SK-MEL-5 (cell line): ENCODE results near the gene NUMA1. TPM values are rescaled to one million over a fixed set of nuclear protein-coding genes. Genes with fewer than 3 reads are reported as not detected.

Experiments
- DNase-seq: peaks from one replicate; pipeline ENCODE4 v3.0.0-alpha.2; 2016; ENCODE audit warnings: low read depth, low spot score
- in situ Hi-C: cut with HindIII; loops from 2 replicates; pipeline ENCODE4 v1.10.0; 2016; ENCODE audit warnings: low sequenced_read_pairs, high pct_unique_total_duplicates, low pct_unique_long_range_greater_than_20kb
- total RNA-seq: library from RNA; depleted of rRNA; stranded (reverse); fragments of >200 nt; shearing (Covaris generic); gene quantifications from 2 replicates; pipeline ENCODE4 v1.2.3, GENCODE V29; 2014

The NUMA1 gene
- total RNA-seq, 1 experiment from 2014 or later: 118 TPM

DNA sequence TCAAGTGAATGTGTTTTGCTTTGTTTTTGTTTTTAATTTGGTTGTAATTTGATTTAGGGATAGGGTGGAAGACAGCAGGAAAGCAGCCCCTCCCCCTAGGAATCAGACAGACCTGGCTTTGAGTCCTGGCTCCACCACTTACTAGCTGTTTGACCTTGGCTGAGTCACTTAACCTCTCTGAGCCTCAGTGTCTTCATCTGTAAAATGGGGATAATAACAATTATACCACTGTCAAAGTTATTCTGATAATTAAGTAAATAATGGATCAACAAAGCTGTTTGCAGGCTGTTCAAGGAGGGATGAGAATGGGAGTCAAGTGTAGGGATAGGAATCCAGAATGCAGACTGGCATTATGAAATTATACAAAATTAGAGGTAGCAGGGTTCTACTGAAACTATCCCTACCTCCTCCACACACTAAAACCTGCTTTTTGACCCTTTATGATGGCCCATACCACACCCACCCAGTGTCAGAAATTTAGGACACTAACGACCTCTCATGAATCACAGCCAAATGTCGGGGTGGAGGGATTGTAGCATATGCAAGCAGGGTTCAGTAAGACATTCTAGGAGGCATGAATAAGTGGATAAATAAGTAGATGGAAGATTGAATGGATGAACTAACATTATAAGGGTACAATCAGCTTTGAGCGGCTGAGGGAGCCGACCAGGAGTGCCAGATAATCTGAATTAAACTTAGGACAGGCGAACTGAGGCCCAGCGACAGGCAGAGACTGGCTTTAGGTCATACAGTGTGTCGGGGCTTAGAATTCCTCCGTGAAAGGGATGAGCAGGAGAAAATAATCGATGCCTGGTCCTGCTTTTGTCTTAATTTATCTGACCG lies 31.2 kb upstream of the NUMA1 start:
- DNase-seq: no peak
- in situ Hi-C loops: no loop called here

DNA sequence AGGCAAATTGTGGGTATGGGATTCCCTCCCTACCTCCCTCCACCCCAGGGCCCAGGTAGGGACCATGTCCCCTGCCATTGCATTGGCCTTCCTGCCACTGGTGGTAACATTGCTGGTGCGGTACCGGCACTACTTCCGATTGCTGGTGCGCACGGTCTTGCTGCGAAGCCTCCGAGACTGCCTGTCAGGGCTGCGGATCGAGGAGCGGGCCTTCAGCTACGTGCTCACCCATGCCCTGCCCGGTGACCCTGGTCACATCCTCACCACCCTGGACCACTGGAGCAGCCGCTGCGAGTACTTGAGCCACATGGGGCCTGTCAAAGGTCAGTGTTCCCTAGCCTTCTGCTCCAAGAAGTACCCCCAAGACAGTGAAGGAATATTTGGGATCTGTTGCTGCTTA lies 25.5 kb upstream of the NUMA1 start, which contains the start of gene TOMT:
TOMT (plus strand) TSS at position 37 of the 400 bp plus-strand sequence; CDS start at position 65, 28 bp downstream.
- no peak for DNase-seq
- in situ Hi-C loops: no loop called here

DNA sequence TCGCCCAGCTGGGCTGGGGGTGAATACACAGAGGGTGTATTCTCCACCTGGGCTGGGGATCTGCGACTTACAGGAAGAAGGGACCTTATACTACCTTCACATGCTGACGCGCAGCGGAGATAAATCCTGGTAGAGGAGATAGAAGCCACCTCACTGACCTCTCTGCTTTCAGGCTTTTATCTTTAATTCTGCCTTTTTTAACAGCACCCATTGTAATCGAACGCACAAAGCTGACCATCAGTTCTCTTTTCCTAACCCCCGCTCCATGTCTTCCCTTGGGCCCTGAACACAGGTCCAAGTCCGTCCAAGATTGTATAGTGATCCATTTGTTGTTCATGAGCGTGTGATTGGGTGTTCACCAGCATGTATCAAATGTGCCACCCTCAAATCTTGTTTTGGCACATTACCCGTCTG lies 23.4 kb upstream of the NUMA1 start:
- in situ Hi-C loops: loop anchor here (5.0 kb wide), 1 partner anchor 76 kb away; no protein-coding TSS in a partner anchor
- DNase-seq: no peak

- DNase-seq: peak; percentile 100
- in situ Hi-C loops: loop anchor here (5.0 kb wide), 1 partner anchor 76 kb away; no protein-coding TSS in a partner anchor
These were observed 22.8 kb upstream of the NUMA1 start, which contains the start of gene LAMTOR1 for GRCh38 chr11:72102946-72103753. Gene LAMTOR1, minus strand, starts transcription at chr11:72103297. Its CDS starts 73 bp downstream, at chr11:72103224.

DNA sequence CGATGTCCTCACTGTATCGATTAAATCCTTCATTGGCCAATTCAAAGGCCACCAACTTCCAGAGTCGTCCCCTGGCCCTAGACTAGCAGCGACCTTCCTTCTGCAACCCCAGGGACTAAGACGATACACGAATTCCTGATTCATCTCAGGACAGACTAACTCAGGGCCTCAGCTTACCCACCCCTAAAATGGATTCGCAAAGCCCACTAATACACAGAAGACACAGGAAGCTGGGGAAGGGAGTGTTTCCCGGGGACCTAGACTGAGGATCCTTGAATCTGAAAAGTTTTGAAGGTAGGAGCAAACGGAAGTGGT lies 22.2 kb upstream of the NUMA1 start:
- in situ Hi-C loops: loop anchor here (5.0 kb wide), 1 partner anchor 75 kb away; no protein-coding TSS in a partner anchor
- no peak for DNase-seq

DNA sequence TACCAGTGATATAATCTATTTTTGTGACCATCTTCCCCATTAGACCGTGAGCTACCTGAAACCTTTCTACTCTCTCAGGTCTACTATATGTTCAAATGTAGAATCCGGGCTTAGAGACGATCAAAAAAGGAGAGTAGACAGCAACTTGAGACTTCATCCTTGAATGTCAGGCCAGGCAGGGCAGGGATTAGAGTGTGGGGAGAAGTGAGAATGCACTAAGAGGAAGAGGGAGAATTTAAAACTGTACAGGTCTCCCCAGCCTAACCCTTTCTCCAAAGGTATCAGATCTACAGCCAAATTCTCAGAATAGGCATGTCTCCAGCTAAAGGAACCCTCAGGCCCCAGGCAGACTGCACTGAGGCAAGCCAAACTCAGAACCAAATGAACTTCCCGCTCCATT lies 21.8 kb upstream of the NUMA1 start:
- in situ Hi-C loops: loop anchor here (5.0 kb wide), 1 partner anchor 75 kb away; no protein-coding TSS in a partner anchor

GRCh38 chr11:72100462-72100861 lies 20.1 kb upstream of the NUMA1 start:
- in situ Hi-C loops: loop anchor here (5.0 kb wide), 1 partner anchor 73 kb away; no protein-coding TSS in a partner anchor
- DNase-seq: no peak

More for the DNA sequence above, 21.8 kb upstream of the NUMA1 start:
- no peak for DNase-seq

- in situ Hi-C loops: loop anchor here (5.0 kb wide), 1 partner anchor 73 kb away; no protein-coding TSS in a partner anchor
- no peak for DNase-seq
These were observed 19.7 kb upstream of the NUMA1 start for GRCh38 chr11:72100009-72100408.

GRCh38 chr11:72098741-72099140 lies 18.4 kb upstream of the NUMA1 start:
- no peak for DNase-seq
- in situ Hi-C loops: no loop called here

DNA sequence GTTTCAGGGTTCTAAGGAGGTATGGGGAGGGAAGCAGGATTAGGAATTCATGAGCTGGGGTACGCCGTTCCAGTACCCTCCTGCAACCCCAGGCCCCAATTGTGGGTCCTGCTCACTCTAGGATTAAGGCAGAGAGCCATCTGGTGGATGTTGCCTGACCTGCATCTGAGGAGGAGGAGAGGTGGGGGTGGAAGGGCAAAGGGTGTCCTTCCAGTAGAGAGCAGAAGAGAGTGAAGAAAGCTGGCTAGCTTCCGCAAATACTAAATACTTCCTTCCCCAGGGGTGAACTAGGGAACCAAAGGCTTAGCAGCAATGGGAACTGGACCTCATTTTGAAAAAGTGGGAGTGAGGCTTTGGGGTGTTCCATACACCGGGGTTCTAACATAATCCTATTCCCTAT lies 10.9 kb upstream of the NUMA1 start:
- DNase-seq: peak; percentile 95
- in situ Hi-C loops: no loop called here

DNA sequence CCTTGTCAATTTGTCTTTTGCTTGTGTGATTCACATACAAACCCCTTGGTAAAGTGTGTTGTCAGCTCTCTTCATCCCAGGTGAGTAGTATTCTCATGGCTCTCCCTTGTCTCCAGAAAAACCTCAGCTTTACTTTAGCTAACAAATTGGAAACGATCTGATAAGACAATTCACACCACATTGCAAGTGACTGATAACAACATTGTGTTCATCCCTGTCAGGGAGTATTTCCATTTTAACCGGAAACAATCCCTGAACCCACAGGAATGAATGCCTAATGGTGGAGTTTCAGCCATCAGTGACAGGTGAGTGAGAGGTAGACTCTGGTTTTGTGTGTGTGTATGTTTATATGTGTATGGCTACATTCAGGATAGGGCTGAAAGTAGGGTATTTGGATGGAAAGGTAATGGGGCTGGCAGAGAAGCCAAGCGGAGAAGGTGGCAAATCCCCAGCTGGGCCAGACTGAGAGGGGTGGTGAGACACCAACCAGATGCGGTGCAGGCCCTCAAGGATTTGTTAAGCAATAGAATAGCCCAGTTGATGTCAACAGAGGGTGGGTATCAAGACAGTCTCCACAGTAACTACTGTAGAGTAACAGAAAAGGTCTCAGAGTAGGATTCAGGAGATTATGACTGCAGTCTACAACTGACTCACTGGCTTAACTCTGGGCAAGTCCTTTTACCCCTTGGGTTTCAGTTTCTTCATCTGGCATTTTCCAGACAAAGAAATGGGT lies 7.9 kb upstream of the NUMA1 start:
- DNase-seq: no peak

DNA sequence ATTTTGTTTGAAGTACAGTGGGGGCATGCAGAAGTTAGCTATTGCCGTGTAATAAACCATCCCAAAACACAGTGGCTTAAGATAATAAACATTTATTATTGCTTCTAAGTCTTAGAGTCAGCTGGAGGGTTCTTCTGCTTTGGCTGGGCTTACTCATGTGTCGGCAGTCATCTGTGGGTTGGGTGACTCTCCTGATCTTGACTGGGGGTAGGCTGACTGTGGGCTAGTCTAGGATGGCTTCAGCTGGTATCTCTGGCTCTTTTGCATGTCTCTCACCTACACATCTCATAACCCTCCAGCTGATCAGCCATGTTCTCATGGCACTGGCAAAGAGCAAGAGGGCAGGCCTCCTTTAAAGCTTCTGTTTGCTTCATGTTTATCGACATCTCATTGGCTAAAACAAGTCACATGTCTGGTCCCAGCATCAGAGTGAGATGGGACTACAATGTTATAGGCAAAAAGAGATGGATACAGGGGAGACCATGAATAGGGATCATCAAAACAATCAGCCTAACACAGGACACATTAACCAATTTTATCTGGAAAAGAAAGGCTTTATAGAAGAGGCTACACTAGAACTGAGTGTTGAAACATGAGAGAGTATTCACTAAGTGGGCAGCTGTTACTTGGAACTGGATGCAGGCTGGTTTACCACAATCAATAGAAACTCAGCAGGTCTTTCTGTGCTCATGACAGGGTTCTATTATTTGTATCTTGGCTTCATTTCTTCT lies 5.4 kb upstream of the NUMA1 start:
- peak; percentile 90 for DNase-seq
- in situ Hi-C loops: no loop called here

More for the DNA sequence above, 7.9 kb upstream of the NUMA1 start:
- in situ Hi-C loops: no loop called here

DNA sequence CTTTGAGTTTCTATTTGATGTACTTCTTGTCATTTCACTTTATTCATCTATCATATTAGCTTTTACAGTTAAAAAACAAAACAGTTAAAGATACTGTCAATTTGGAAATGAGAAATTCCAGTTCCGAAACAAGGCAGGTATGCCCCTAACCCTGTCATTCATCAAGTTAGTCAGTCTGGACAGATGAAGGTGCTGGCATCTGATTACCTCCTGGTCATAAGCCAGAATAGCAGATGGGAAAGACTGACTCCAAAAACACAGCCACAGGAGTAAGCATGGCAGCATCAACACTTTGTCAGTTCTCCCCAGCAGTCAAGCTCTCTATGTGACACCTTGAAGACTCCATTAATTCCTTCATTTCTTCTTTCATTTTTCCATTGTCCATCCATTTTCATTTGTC lies 4.6 kb upstream of the NUMA1 start:
- in situ Hi-C loops: no loop called here
- no peak for DNase-seq

DNA sequence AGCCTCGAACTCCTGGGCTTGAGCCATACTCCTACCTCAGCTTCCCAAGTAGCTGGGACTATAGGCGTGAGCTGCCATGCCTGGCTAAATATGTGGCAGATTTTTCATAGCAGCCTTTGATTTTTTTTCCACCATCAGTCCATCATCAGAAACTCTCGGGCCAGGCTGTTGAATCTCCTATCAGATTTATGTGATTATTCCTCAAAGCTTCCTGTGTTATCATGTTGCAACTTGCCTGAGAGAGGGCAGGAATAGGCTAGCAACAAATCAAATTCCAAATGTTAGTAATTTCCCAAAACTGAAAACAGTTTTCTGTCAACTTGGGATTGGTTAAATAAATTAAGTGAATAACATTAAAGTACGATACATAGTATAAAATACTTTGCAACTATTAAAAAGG lies 3.7 kb upstream of the NUMA1 start:
- in situ Hi-C loops: no loop called here
- DNase-seq: no peak

GRCh38 chr11:72083414-72083813 lies 3.1 kb upstream of the NUMA1 start:
- DNase-seq: no peak
- in situ Hi-C loops: no loop called here

- no peak for DNase-seq
- in situ Hi-C loops: no loop called here
These were observed 1.6 kb upstream of the NUMA1 start for GRCh38 chr11:72081821-72082453.
